ENCODE results near the gene CDH23. TPM values are rescaled to one million over a fixed set of nuclear protein-coding genes. Genes with fewer than 3 reads are reported as not detected.

Gene CDH23
- total RNA-seq, 1 donor from 2014 or later = 20.9 TPM

DNA sequence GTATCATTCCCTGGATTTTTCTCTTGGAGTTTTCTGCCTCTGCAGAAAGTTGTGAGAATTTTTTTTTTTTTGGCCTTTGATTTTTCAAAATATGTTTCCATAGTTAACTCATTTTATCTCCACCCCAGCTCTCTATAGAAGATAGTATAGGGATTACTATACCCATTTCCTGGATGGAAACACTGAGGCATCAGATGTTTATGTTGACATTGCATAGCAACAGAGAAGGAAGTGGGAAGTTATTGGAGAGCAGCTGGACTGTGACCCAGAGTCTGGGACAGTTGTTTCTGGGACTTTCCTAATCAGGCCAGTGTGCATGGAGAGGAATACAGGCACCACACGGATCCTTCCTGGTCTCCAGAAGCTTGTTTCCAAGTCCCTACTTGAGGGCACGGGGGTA lies 158.0 kb downstream of the CDH23 start:
- DNase-seq (ENCODE audit: low spot score) = no peak
- ATAC-seq = peak; percentile 18

DNA sequence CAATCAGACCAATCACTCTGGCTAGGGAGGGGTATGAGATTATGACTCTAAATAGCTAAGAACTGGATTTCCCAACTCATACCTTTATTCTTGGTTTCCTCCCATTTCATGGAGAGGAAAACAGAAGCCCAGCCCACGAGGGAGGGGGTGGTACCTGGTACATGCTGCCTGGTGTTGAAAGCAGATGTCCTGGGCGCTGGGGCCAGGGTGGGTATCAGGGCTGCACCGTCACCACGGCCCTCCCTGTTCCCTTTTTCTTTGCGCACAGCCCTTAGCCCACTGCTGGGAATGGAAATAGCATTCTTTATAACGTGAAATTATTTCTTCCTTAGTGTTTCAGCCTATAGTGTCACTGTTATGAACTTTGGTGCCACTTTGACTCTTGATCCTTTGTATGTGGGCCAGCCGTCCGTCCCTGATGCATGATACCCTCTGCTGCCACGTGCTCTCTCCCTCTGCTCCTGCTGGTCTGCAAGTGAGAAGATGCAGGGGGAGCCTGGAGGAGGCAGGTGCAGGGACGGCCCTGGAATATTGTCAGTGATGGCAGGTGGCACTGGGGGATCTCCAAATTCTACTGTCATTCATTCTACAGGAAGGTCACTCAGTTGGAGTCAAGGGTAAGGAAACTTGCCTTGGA lies 158.5 kb downstream of the CDH23 start:
- DNase-seq (ENCODE audit: low spot score) (no peak), ATAC-seq (peak; percentile 61)

DNA sequence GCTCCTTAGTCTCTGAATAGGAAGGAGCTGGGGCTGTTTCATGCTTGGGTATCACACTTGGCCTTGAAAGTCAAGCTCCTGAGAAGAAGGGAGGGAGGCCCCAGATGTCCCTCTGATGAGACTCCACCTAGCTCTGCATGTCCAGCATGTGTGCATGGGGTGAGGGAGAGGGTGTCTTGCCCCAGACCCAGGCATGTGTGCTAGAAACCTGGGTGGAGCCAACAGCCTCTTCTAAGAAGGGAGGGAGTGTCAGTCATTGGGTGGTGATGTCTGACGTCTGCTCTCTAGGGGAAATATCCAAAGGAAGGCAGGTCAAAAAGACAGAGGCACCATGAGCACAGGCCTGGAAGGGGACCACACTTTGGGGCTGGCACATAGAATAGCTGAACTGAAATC lies 159.0 kb downstream of the CDH23 start:
- no peak for DNase-seq (ENCODE audit: low spot score)
- no peak for ATAC-seq

DNA sequence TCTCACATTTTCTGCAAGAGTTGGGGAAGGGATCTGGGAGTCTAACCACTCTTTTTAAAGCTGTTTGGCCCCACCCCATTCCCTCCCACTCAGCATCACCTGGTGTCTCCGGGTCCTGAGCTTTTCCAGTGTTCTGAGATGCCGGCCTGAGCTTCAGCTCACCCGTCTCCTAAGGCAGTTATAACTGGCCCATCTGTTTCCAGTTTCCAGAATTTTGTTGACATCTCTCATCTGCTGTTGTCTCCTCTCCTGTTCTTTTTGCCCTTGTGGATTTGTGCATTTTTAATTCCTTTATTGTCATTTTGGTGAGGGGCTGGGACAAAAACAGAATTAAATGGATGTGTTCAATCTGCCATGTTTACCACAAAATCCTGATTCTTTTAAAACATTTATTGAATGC lies 162.3 kb downstream of the CDH23 start:
- ATAC-seq = no peak
- no peak for DNase-seq (ENCODE audit: low spot score)

DNA sequence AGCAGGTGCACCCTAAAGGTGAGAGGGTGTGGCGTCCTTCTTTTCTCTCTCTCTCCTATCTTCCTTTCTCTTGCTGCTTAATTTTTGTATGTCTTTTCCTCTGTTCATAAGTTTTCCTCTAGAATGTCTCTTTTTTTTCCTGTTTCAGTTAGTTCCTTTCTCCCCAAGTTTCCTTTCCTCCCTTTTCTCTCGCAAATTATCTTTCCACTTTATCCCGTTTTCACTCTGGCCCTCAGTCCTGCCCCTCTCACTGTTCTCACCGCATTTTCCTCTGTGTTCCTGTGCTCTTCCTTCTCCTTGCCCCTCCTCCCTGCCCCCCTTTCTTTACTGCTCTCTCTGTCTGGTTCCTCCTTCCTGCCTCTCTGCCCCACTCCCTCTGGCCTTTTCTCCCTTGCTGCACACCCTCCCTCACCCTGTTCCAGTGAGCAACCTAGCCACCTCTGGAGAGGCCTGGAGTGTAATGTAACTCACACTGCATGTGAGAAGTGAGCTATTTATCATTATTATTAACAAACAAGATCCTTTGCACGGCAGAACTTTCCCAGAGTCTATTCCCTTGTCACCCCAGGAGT lies 164.4 kb downstream of the CDH23 start:
- DNase-seq (ENCODE audit: low spot score) (no peak), ATAC-seq (no peak)

DNA sequence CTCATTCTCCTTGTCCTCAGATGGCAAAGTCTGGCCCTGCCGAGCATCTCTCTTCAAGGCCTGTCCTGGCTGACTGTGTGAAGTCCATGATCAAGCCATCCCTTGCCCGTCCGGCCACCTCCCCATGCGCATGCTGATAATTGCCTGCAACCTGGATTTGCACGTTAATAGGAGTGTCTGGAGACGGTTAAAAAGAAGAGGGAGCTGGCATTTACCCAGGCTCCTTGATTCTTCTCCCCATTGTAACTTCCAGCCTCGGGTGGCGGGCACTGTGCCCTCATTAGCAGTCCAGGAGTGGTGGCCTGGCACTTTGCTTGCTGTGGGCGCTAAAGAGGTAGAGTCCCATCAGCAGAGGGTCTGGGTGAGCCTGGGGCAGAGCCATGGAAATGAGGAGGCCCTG lies 165.5 kb downstream of the CDH23 start:
- no peak for ATAC-seq
- DNase-seq (ENCODE audit: low spot score) = no peak

DNA sequence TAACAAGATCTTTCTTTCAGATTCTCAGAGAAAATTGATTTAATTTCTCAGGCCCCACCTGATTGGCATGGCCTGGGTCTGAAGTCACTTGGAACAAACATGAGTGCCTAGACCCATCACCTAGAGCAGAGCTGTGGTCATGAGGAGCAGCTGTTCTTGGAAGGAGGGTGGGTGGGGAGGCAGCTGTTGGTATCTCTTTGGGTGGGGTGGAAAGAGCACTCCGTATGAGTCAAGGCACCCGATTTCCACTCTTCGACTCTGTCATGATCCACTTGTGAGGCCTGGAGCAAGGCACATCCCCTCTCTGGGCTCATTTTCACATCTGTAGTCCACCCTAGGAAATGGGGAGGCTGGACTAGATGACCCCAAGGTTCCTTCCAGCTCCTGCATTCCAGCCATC lies 166.2 kb downstream of the CDH23 start:
- DNase-seq (ENCODE audit: low spot score) (no peak), ATAC-seq (no peak)

DNA sequence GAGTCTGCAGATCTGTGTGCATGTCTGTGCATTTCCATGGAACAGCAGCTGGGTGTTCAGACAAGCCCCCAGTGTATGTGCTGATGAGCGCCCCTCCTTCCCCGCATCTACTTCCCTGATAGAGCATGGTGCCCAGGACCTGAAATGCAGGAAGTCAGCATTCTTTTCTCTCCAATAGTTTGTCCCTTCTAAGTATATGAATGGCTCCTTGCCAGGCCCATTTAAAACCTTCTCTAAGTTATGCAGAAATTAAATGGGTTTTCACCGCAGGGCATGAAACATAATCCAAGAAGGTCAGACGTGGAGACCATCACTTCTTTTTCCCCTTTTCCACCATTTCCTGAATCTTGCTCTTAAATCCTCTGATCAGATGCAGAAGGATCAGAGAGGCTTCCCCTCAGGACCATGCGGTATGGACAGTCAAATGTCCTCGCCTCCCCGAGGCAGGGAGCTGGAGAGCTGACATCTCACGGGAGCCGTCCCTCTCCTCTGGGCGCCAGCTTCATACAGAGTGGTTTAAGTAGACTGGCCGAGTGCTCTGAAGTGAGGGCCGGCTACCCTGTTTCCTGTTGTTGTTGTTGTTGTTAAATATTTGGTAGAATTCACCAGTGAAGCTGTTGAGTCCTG lies 167.6 kb downstream of the CDH23 start:
- ATAC-seq (no peak), DNase-seq (ENCODE audit: low spot score) (no peak)

DNA sequence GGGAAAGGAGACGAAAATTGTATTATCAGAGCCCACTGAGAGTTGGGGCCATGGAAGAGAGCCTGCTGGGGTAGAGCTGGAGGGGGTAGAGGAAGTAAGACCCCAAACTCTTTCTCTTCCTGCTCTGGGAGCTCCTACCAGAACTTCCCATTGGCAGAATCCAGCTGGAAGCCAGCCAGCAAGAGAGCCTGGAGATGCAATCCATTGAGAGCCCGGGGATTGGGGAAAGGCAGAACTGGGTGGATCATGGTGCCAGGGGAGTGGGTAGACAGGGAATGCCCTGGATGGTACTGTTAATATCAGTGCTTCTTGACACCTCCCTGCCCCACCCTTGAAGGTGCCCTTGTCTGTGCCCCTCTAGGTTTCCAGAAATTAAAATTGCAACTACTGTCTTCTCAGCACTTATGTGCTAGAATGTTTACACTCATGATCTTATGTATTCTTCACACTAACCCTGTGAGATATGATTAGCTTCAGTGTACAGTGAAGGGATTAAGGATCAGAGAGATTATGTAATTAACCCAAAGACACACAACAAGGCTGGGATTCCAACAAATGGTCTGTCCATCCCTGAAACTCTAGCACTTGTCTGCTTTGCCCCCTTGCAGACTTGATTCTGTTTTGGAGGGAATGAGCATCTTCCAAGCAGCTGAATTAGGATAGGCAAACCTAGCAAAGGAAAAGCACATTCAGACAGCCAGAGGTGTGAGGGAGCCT lies 168.7 kb downstream of the CDH23 start:
- DNase-seq (ENCODE audit: low spot score) (no peak), ATAC-seq (no peak)

DNA sequence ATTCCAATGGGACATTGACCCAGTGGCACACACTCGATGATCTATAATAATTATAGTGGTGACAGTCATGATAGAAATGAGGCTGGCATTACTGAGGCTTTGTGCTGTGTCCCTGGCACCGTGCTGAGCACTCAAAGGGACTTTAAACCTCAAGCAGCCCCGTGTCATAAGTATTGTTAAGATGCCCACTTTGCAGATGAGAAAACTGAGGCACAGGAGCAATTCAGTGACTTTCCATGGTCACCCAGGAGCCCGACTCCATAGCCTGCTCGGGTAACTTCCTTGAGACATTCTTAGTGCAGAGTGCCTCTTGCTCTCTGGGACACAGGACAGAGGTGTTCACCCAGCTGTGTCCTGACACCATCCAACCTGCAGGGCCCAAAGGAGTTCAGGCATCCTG lies 170.3 kb downstream of the CDH23 start:
- ATAC-seq (no peak), DNase-seq (ENCODE audit: low spot score) (no peak)

DNA sequence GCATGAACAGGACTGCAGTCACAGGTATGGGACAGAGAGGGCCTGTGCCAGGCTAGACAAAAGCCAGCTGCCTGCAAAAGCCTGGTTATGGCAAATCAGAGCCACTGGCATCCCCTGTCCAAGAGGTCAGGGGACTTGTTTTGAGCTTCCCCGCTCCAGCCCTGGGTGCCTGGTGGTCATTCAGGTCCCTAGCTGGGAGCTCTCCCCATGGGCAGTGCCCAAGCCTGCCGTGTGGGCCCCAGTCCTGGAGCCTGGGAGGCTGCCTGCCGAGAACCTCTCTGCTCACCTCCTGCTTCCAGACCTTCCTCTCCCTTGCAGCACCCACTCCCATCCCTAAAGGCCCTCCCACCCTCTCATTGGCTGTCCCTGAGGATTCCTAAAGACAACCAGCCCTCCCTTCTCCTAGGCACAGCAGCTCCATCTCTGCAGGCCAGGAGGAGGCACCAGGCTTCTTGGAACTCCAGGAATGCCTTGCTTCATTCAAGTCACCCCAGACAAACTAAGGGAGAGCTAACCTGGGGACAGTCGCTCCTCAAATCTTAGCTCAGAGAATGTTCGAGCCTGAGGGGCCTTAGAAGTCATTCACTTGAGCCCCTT lies 172.3 kb downstream of the CDH23 start:
- no peak for ATAC-seq

DNA sequence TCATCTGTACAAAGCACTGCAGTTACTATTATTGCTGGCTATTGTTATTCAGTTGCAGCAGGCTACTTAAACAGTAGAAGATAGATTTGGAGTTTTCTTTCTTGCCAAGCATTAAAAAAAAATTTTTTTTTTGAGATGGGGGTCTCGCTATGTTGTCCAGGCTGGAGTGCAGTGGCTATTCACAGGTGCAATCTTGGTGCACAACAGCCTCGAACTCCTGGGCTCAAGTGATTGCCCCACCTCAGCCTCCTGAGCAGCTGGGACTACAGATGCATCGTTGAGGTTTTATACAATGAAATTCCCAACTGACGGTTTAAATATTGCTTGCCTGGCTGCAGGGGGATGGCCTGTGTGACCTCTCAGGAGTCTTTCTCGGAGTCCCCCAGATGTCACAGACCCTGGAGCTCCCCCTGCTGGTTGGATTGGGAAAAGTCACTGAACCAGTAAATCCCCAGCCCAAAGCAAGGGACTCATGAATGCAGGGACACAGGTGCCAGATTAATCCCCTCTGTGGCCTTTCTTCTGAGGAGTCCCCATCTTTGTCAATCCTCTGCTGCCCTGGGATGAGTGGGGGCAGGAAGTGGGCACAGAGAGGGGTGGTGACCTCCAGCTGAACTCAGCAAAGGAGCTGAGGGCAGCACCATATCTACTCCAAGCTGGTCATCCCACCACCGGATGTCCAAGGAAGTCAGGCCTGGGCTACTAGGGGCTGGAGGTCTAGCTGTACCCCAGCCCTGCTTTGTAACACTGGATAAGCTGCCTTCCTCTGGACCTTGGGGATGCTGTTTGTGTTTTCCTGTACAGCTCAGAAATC lies 173.3 kb downstream of the CDH23 start:
- DNase-seq (ENCODE audit: low spot score) (peak; percentile 75), ATAC-seq (peak; percentile 91)

More for the DNA sequence above, 172.3 kb downstream of the CDH23 start:
- no peak for DNase-seq (ENCODE audit: low spot score)

DNA sequence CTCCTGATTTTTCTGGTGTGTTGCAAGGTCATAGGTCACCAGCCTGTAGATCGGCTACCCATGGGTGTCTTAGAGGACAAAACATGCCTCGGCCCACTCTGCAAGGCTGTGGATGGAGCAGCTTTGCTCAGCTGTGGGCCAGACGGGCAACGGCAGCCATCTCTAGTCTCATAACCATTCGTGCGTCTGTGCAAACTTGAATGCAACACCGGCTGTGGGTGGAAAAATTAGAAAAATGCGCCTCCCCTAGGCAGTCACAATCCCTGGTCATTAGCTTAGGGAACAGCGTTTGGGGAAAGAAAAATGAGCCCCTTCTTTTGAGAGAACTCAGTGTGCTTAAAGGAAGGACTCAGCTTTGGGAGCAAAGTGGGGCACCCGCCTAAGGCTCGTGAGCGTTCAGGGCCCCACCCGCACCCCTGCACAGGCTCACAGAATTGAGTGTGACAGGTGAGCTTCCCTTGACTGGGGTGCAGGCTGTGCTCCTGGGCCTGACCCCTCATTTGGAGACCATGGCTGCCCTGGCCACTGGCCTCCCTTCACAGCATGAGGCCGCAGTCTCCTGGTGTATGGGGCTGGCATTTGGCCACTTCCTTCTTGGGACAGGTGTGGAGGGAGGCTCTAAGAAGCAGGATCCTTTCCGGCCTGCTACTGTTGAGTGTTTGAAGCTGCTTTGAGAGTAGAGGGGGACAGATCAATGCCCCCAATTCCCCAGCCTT lies 174.9 kb downstream of the CDH23 start:
- ATAC-seq = no peak

DNA sequence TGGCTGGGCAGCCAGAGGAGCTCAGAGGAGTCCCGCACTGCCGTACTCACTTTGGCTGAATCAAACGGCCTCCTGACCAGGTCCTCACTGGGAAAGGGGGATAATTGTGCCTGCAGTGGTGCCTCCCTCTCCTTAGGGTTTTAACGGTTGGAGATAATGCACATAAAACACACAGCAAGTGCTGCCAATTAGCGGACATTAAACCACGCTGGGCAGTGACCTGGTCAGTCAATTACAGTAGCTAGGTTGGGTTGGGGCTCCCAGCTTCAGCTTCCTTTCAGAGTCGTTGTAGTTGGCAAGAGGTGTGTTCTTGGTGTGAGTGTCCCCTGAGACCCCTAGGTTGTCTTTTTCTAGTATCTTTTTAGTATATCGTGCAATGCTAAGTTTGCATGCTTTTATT lies 176.2 kb downstream of the CDH23 start:
- ATAC-seq = no peak
- DNase-seq (ENCODE audit: low spot score) = no peak

More for the DNA sequence above, 174.9 kb downstream of the CDH23 start:
- no peak for DNase-seq (ENCODE audit: low spot score)

DNA sequence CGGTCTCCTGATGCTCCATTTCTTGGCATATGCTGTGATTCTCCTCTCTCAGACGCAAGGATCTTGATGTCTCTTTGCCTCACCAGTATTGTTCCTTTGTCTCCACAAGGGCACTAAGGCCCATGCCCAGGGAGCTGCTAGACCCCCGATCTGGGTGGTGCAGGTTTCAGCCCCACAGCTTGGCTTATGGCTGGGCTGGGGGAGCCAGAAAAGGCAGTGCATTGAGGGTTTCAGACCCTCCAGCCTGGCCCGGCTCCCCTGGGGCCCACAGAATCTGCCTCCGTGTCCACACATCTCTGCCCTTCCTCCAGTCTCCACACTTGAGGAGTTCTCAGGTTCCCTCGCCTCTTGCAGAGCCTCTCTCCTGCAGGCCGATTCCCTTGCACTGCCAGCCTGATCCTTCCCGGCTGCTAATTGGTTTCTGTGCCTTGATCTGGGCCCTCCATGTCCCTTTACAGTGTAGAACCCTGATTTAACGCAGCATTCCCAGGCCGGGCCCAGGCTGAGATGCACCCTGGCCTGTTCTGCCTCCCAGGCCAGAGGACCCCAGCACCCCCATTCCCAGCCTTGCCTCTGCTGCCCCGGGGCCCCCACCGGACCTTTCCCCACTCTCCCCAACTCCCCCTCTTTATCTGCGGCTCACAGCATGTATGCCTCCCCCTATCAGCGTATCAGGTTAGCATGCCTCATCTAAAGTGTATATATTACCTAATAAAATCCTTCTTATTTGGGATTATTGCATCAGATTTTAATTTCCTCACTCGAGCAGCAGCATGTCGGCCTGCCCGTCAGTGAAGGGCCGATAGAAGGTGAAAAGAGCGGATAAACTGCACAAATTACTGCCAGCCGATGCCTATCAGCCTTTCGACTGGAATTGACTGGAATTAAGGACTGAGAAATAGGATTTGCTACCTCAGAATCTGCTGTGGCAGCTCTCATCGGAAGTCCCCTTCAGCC lies 177.1 kb downstream of the CDH23 start:
- DNase-seq (ENCODE audit: low spot score) (no peak), ATAC-seq (no peak)

DNA sequence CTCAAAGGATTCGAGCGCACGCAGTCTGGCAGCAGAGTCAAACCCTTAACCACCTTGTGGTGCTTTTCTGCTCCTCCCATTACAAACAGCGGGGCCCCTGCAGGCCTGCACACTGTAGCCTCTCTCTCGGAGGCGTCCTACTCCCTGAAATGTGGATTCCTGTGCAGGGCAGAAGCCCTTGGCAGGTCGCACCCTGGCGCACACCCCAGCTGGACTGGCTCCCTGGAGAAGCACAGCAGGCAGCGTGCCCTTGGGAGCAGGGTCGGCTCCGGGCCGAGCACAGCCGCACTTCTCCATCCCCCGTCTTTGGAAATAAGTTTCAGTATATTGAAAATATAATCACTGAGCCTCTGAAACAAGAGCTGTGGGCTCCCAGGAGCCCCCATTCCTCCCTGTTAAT lies 178.7 kb downstream of the CDH23 start:
- DNase-seq (ENCODE audit: low spot score) = peak; percentile 83
- peak; percentile 96 for ATAC-seq

DNA sequence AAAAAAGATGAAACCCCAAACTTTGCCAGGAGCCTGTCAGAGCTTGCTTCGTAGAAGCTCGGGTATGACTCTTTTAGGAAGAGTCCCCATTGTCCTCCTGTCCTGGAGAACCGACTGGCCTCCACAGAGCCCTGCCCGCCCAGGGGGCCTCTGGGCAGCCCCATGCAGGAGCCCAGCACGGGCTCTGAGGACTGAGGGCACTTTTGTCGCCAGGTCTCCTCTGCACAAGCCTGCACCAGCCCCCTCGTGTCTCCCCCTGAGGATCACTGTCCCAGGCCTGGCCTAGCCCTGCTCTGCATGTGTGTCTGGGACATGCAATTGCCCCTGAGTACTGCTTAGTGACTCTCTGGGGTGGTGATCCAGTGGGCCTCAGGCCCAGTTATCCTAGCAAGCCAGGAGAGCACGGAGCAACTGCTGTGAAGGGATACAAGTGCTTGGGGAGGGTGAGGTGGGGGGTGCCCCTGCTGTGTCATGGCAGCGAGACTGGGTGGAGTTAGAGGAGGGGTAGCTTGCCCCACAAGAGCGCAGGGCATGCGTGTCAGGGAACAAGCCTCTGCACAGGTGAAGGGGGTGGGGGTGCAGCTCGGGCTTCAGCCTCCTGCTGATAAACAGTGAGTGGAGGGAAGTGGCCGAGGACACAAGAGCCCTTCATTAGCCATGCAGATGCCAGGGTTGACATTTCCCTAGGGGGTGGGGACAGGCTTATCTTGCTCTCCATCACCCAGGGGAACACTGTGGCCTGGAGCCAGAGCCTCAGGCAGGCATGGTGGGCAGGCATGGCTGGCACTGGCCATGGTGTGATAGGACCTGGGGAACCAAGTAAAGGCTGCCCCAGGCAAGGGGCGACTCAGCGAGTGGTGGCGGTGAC lies 179.4 kb downstream of the CDH23 start:
- no peak for ATAC-seq

DNA sequence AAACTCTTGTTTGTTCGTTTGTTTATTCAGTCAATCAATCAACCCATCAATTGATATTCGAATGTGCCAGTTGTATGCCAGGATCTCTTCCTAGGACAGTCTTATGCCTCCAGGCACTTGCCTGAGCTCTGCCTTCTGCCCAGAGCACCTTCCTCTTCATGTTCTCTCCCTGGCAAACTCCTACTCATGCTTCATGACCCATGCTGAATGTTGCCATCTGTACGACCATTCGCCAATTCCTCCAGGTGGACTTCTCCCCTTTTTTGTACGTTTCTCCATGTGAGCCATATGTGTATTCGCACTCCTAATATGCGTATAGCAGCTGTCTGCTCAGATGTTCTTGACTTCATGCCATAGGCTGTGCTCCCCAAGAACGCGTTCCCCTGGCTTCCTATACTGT lies 180.1 kb downstream of the CDH23 start:
- DNase-seq (ENCODE audit: low spot score) (no peak), ATAC-seq (no peak)

More for the DNA sequence above, 179.4 kb downstream of the CDH23 start:
- DNase-seq (ENCODE audit: low spot score) = no peak

Measured in left lobe of liver (tissue), 2 donors.